ENCODE data around the gene NUDT8. TPM values are rescaled to one million over a fixed set of nuclear protein-coding genes. Genes with fewer than 3 reads are reported as not detected.
A peak's percentile ranks its signal among the peaks of the same experiment; 100 is the strongest.

Gene NUDT8
- total and polyA plus RNA-seq, 2 experiments from 2014 or later = 5.0 to 15.1 TPM

GRCh38 chr11:67666303-67666645 is 36.5 kb upstream of the NUDT8 start (continued):
- no peak for TF ChIP-seq EZH2 (IDR thresholded peaks at IDR 0.05; ENCODE audit: low read depth, unreplicated experiment)
- no peak for TF ChIP-seq EZH2phosphoT487 (IDR thresholded peaks at IDR 0.05; ENCODE audit: unreplicated experiment)
- TF ChIP-seq CTCF (conservative IDR thresholded peaks at IDR 0.05; ENCODE audit: low read depth in 2 of 2) = no peak
- no peak for TF ChIP-seq JUNB (IDR thresholded peaks at IDR 0.05; ENCODE audit: unreplicated experiment)
- TF ChIP-seq POLR2AphosphoS5 (IDR thresholded peaks at IDR 0.05; ENCODE audit: low read depth) = no peak
- no peak for TF ChIP-seq STAT1 (IDR thresholded peaks at IDR 0.05; ENCODE audit: unreplicated experiment)

- no peak overlapping the region for H3K4me3 ChIP-seq
- no peak overlapping the region for H3K27ac Mint-ChIP-seq
Observed at GRCh38 chr11:67665541-67666302, 36.0 kb upstream of the NUDT8 start.

More at GRCh38 chr11:67665541-67666302, 36.0 kb upstream of the NUDT8 start:
- Mint-ChIP-seq H3K4me1 (no peaks in the 10 kb centered on the region), H3K27me3 (ENCODE audit: insufficient read depth, low read depth, poor library complexity) (no peaks in the 10 kb centered on the region), H3K9me3 (no peaks in the 10 kb centered on the region; the same call in 2 of the 3 replicates), H3K4me3 (no peak overlapping the region), H3K36me3 (ENCODE audit: low read depth) (no peaks in the 10 kb centered on the region)
- ATAC-seq = peak; percentile 19; the same call in 1 of the 3 replicates
- Histone ChIP-seq H3F3A (replicated peaks; ENCODE audit: low read depth) (no peaks in the 10 kb centered on the region), H3K4me2 (no peak overlapping the region), H2AFZ (no peak overlapping the region), H3K79me2 (replicated peaks; ENCODE audit: insufficient read depth) (no peaks in the 10 kb centered on the region), H3K36me3 (ENCODE audit: insufficient read depth) (no peaks in the 10 kb centered on the region), H3K4me1 (ENCODE audit: insufficient read depth) (no peaks in the 10 kb centered on the region), H3K27ac (ENCODE audit: low read depth) (no peak overlapping the region), H4K20me1 (replicated peaks; ENCODE audit: insufficient read depth) (no peaks in the 10 kb centered on the region), H3K27me3 (ENCODE audit: insufficient read depth) (no peaks in the 10 kb centered on the region), H3K9me2 (ENCODE audit: insufficient read depth) (no peaks in the 10 kb centered on the region)
- TF ChIP-seq CTCF (conservative IDR thresholded peaks at IDR 0.05; ENCODE audit: low read depth in 2 of 2) (peak in 1 of 2 experiments; percentile 50; a peak in 2 of 4 replicates), REST (IDR thresholded peaks at IDR 0.05; ENCODE audit: unreplicated experiment) (no peak), CREB1 (CRISPR knock-in tag; IDR thresholded peaks at IDR 0.05; ENCODE audit: low read depth) (no peak)
- DNase-seq (ENCODE audit: low spot score) = no peak

All from GM23338 (cell line).